Neural progenitor cell (in vitro differentiated cells): ENCODE data around the gene ALG1L2. TPM values are rescaled to one million over a fixed set of nuclear protein-coding genes. Genes with fewer than 3 reads are reported as not detected.
"Not testable (repeated sequence)": the region's sequence is repeated elsewhere in the genome, so short reads cannot be mapped to it uniquely, and the experiment has no call there.

ENCODE experiments used
- DNase-seq: peaks from one replicate; pipeline ENCODE4 v3.0.0-alpha.2; 2016; ENCODE audit warnings: low spot score
- H2AFZ ChIP-seq: fragments of 200-600 bp; sonication (generic); replicated peaks from 2 replicates; pipeline ENCODE4 v1.6.1; 2016; ENCODE audit warnings: antibody characterized with exemption
- H3F3A ChIP-seq: fragments of 200-600 bp; sonication (generic); 2 replicates; pipeline ENCODE4 v1.6.1; 2016; ENCODE audit warnings: antibody characterized with exemption, low read depth
- H3K27ac ChIP-seq: fragments of 200-600 bp; sonication (generic); 2 replicates; pipeline ENCODE4 v1.5.1; 2016; ENCODE audit warnings: mild to moderate bottlenecking
- H3K27me3 ChIP-seq: fragments of 200-600 bp; sonication (generic); 2 replicates; pipeline ENCODE4 v1.6.1; 2016; ENCODE audit warnings: mild to moderate bottlenecking, moderate library complexity
- H3K36me3 ChIP-seq: fragments of 200-600 bp; sonication (generic); 2 replicates; pipeline ENCODE4 v1.5.1; 2016
- H3K4me1 ChIP-seq: fragments of 200-600 bp; sonication (generic); 2 replicates; pipeline ENCODE4 v1.6.1; 2016; ENCODE audit warnings: mixed run types
- H3K4me2 ChIP-seq: fragments of 200-600 bp; sonication (generic); 2 replicates; pipeline ENCODE4 v1.6.1; 2016
- H3K4me3 ChIP-seq: fragments of 200-600 bp; sonication (generic); 2 replicates; pipeline ENCODE4 v1.5.1; 2016
- H3K79me2 ChIP-seq: fragments of 200-600 bp; sonication (generic); 2 replicates; pipeline ENCODE4 v1.6.1; 2016; ENCODE audit warnings: low read depth
- H3K9ac ChIP-seq: fragments of 200-600 bp; sonication (generic); 2 replicates; pipeline ENCODE4 v1.6.1; 2016
- H3K9me3 ChIP-seq: fragments of 200-600 bp; sonication (generic); 2 replicates; pipeline ENCODE4 v1.5.1; 2016; ENCODE audit warnings: low read depth
- H4K20me1 ChIP-seq: fragments of 200-600 bp; sonication (generic); 2 replicates; pipeline ENCODE4 v1.6.1; 2016; ENCODE audit warnings: low read depth
- H3K27ac Mint-ChIP-seq: 3 replicates; pipeline ENCODE4 v1.8.0; 2021; ENCODE audit warnings: mixed read lengths
- H3K27me3 Mint-ChIP-seq: 2 replicates; pipeline ENCODE4 v1.8.0; 2022; ENCODE audit warnings: low read depth, mild to moderate bottlenecking, inconsistent platforms, moderate library complexity, mixed read lengths; ENCODE audit not compliant: insufficient read depth
- H3K36me3 Mint-ChIP-seq: 3 replicates; pipeline ENCODE4 v1.8.0; 2021; ENCODE audit warnings: mixed read lengths
- H3K4me1 Mint-ChIP-seq: 3 replicates; pipeline ENCODE4 v1.8.0; 2021; ENCODE audit warnings: mixed read lengths
- H3K4me3 Mint-ChIP-seq: 3 replicates; pipeline ENCODE4 v1.8.0; 2021; ENCODE audit warnings: mild to moderate bottlenecking, moderate library complexity, mixed read lengths
- H3K9me3 Mint-ChIP-seq: 3 replicates; pipeline ENCODE4 v1.8.0; 2020; ENCODE audit warnings: mixed read lengths
- EZH2 ChIP-seq: fragments of 200-600 bp; sonication (generic); IDR thresholded peaks from 2 replicates; pipeline ENCODE4 v1.6.1; 2017; ENCODE audit warnings: antibody characterized with exemption, mild to moderate bottlenecking, moderate library complexity
- EZH2phosphoT487 ChIP-seq: fragments of 200-600 bp; sonication (generic); IDR thresholded peaks from 2 replicates; pipeline ENCODE4 v1.6.1; 2017; ENCODE audit warnings: antibody characterized with exemption
- total RNA-seq: library from RNA; depleted of rRNA; stranded (reverse); fragments of >200 nt; gene quantifications from 2 replicates; pipeline ENCODE4 v1.2.3, GENCODE V29; 2015; ENCODE audit warnings: low replicate concordance
- TF ChIP-seq, protein P1 (sequence below): fragments of 200-600 bp; sonication (generic); IDR thresholded peaks from 2 replicates; pipeline ENCODE4 v1.5.1; 2017; ENCODE audit warnings: antibody characterized with exemption, mild to moderate bottlenecking

The ALG1L2 gene
- total RNA-seq, 1 donor from 2014 or later, result not detected

DNA sequence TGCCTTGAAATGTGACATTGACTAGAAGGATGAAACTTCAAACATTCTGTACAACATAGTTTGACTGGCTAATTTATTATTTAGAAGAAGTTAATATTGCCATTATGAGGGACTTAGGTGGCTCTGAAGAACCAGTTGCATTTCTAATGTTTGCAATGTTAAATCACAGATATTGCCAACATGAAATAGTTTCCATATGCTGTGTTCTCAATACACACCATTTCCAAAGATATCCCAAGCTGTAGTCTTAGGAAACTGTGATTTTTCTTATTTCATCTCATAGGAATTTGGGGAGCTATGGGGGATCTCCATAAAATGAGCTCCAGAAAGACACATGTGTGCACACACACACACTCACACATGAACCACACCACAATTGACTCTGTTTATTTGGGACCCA, 36.3 kb downstream of the ALG1L2 start:
- peaks cover 4% of the 10 kb centered on the region for H3K9me3 Mint-ChIP-seq
- Histone ChIP-seq H3F3A (peaks cover 2% of the 10 kb centered on the region), H3K27ac (no peak overlapping the region), H3K79me2 (peaks cover 7% of the 10 kb centered on the region), H3K36me3 (no peaks in the 10 kb centered on the region), H3K9ac (no peak overlapping the region), H4K20me1 (no peaks in the 10 kb centered on the region), H3K9me3 (no peaks in the 10 kb centered on the region), H2AFZ (no peak overlapping the region), H3K27me3 (no peaks in the 10 kb centered on the region), H3K4me2 (no peak overlapping the region), H3K4me1 (no peaks in the 10 kb centered on the region), H3K4me3 (no peak overlapping the region)
- H3K4me1 Mint-ChIP-seq, result peaks cover 10% of the 10 kb centered on the region
- TF ChIP-seq EZH2 (no peak), EZH2phosphoT487 (no peak)
- TF ChIP-seq, protein P1, sequence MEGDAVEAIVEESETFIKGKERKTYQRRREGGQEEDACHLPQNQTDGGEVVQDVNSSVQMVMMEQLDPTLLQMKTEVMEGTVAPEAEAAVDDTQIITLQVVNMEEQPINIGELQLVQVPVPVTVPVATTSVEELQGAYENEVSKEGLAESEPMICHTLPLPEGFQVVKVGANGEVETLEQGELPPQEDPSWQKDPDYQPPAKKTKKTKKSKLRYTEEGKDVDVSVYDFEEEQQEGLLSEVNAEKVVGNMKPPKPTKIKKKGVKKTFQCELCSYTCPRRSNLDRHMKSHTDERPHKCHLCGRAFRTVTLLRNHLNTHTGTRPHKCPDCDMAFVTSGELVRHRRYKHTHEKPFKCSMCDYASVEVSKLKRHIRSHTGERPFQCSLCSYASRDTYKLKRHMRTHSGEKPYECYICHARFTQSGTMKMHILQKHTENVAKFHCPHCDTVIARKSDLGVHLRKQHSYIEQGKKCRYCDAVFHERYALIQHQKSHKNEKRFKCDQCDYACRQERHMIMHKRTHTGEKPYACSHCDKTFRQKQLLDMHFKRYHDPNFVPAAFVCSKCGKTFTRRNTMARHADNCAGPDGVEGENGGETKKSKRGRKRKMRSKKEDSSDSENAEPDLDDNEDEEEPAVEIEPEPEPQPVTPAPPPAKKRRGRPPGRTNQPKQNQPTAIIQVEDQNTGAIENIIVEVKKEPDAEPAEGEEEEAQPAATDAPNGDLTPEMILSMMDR, result no peak
- H3K36me3 Mint-ChIP-seq, result peaks cover 6% of the 10 kb centered on the region
- DNase-seq, result no peak
- H3K27me3 Mint-ChIP-seq, result peaks cover 4% of the 10 kb centered on the region
- no peak overlapping the region for H3K4me3 Mint-ChIP-seq
- no peak overlapping the region for H3K27ac Mint-ChIP-seq

DNA sequence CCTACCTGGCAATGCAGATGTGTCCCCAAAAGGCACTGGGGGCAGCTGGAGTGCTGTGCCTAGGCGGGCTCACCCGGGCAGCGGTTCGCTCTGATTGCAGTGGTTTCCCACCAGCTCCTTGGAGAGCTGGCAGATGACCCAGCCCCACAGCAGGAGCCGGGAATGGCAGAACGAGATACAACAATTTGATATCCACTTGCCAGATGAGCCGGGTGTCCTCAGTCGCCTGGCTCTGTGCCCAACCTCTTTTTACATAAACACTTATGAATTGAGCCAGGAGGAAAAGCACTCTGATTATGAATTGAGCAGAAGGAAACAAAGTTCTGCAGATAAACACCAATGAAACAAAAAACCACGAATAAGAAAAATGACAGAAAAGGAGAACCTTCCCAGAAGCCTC, 38.2 kb downstream of the ALG1L2 start:
- not testable (repeated sequence) for H3K9me3 Mint-ChIP-seq, H3K9me3 ChIP-seq, H3K4me3 Mint-ChIP-seq, H4K20me1 ChIP-seq, H3K9ac ChIP-seq, H3K4me3 ChIP-seq, H3K79me2 ChIP-seq, H3K4me2 ChIP-seq, H3K27me3 Mint-ChIP-seq, H3F3A ChIP-seq, H3K4me1 Mint-ChIP-seq, H3K4me1 ChIP-seq, H3K27me3 ChIP-seq, H3K27ac Mint-ChIP-seq, H3K27ac ChIP-seq, H3K36me3 Mint-ChIP-seq, DNase-seq, H2AFZ ChIP-seq, H3K36me3 ChIP-seq

DNA sequence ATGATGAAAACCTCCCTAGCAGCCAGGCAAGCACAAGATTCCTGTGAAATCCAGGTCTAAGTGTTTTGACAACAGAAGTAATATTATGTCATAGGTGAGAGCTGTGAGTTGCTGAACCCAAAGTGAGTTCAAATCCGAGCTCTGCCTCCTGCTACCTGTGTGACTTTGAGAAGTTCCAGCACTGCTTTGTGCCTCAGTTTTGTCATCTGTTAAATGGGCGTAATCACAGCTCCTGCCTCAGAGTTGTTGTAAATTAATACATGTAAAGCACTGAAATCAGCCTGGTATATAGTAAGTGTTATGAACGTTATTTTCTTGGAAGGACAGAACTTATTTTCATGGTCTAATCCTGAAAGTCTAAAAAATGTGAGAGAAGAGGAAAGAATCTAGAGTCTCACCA, 38.7 kb downstream of the ALG1L2 start:
- not testable (repeated sequence) for H3K27ac ChIP-seq, H3K4me1 Mint-ChIP-seq, H3K9ac ChIP-seq, H3K27ac Mint-ChIP-seq, H3K79me2 ChIP-seq, H4K20me1 ChIP-seq, H3K36me3 ChIP-seq, H3K27me3 ChIP-seq, H3K36me3 Mint-ChIP-seq, H2AFZ ChIP-seq, H3K4me2 ChIP-seq, H3K27me3 Mint-ChIP-seq, H3K4me1 ChIP-seq, H3K9me3 Mint-ChIP-seq, H3K9me3 ChIP-seq, H3K4me3 ChIP-seq, H3K4me3 Mint-ChIP-seq, DNase-seq, H3F3A ChIP-seq

DNA sequence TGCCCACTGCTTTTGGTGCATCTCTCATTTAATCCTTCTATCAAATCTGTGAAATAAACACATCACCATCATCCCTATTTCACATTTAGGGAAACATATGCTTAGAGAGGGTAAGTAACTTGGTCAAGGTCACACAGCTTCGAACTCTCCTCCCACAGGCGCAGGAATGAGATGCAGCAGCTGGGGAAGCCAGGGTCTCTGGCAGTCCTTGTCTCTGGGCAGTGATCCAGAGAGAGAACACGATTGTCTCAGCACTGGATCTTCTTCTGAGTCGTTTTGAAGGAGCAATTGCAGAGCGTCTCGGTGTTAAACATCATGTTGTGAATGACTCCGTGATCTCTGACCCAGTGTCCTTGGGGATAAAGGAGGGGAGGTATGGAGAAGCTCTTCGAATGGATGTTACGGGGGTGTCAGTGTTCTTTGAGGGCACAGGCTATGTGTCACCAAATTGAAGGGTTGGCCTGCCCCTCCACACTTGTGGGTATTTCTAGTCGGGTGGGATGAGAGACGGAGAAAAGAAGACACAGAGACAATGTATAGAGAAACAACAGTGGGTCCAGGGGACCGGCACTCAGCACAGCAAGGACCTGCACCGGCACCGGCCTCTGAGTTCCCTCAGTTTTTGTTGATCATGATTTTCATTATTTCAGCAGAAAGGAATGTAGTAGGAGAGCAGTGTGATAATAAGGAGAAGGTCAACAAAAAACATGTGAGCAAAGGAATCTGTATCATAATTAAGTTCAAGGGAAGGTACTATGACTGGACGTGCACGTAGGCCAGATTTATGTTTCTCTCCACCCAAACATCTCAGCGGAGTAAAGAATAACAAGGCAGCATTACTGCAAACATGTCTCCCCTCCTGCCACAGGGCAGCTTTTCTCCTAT, 41.5 kb downstream of the ALG1L2 start:
- H3K4me2 ChIP-seq, H3K9me3 Mint-ChIP-seq, DNase-seq, H3K9ac ChIP-seq, H3K4me1 Mint-ChIP-seq, H3K79me2 ChIP-seq, H3K9me3 ChIP-seq, H3K27ac ChIP-seq, H3K27me3 ChIP-seq, H2AFZ ChIP-seq, H3F3A ChIP-seq, H3K4me1 ChIP-seq, H3K36me3 Mint-ChIP-seq, H4K20me1 ChIP-seq, H3K4me3 ChIP-seq, H3K27ac Mint-ChIP-seq, H3K36me3 ChIP-seq, H3K4me3 Mint-ChIP-seq, H3K27me3 Mint-ChIP-seq: not testable (repeated sequence)

DNA sequence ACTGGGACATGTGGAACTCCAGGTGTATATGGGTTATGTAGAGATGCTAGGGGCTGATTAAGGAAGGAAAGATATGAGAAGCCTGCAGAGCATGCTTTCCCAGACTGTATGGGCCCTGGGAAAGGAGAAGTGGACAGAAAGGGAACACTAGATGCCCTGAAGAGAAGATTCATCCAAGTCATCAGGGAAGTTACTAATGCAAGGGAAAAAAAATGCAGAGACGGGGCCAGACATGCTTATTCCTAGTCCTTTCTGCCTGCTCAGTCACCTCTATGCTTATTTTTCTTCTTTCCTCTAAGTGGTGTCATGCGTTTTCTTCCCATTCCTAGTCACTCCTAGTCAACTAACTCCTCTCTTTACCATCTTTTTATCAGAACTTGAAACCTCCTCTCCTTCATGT, 43.8 kb downstream of the ALG1L2 start:
- not testable (repeated sequence) for H3K9ac ChIP-seq, H3K36me3 Mint-ChIP-seq, H3K9me3 ChIP-seq, H3K27me3 ChIP-seq, H3K27ac ChIP-seq, H3K4me3 ChIP-seq, H3F3A ChIP-seq, DNase-seq, H3K27ac Mint-ChIP-seq, H4K20me1 ChIP-seq, H3K9me3 Mint-ChIP-seq, H3K27me3 Mint-ChIP-seq, H3K79me2 ChIP-seq, H3K4me2 ChIP-seq, H3K4me1 Mint-ChIP-seq, H2AFZ ChIP-seq, H3K4me1 ChIP-seq, H3K36me3 ChIP-seq, H3K4me3 Mint-ChIP-seq
